SH-SY5Y (cell line): ENCODE data around the gene MAPK8IP3.

Experiments used
- GATA2 ChIP-seq: IDR thresholded peaks from 2 replicates; pipeline ENCODE4 v1.6.1; 2011; ENCODE audit warnings: mild to moderate bottlenecking, low read depth, low read length
- GATA3 ChIP-seq: IDR thresholded peaks from 2 replicates; pipeline ENCODE4 v1.6.1; 2011; ENCODE audit warnings: low read depth, mild to moderate bottlenecking, low read length, moderate library complexity

The MAPK8IP3 gene

GRCh38 chr16:1689853-1690252, 16.1 kb upstream of the MAPK8IP3 start:
- TF ChIP-seq GATA2 (no peak), GATA3 (no peak)

GRCh38 chr16:1690810-1691209, 15.2 kb upstream of the MAPK8IP3 start:
- no peak for TF ChIP-seq GATA2
- TF ChIP-seq GATA3 = no peak

- TF ChIP-seq GATA3 (no peak), GATA2 (no peak)
Measured at GRCh38 chr16:1691276-1691675, 14.7 kb upstream of the MAPK8IP3 start.

- TF ChIP-seq GATA3 (no peak), GATA2 (no peak)
Measured at GRCh38 chr16:1691956-1692355, 14.0 kb upstream of the MAPK8IP3 start.

GRCh38 chr16:1696863-1697262, 9.1 kb upstream of the MAPK8IP3 start:
- TF ChIP-seq GATA3 = no peak
- TF ChIP-seq GATA2 = no peak

GRCh38 chr16:1698680-1699079, 7.3 kb upstream of the MAPK8IP3 start:
- TF ChIP-seq GATA3 (no peak), GATA2 (no peak)

- TF ChIP-seq GATA2 = no peak
- no peak for TF ChIP-seq GATA3
Measured at GRCh38 chr16:1700246-1700645, 5.7 kb upstream of the MAPK8IP3 start.

- TF ChIP-seq GATA2 (no peak), GATA3 (no peak)
Measured at GRCh38 chr16:1701216-1701878, 4.6 kb upstream of the MAPK8IP3 start.

- no peak for TF ChIP-seq GATA3
- no peak for TF ChIP-seq GATA2
Measured at GRCh38 chr16:1706386-1707192, 594 bp downstream of the MAPK8IP3 start.

GRCh38 chr16:1707193-1707790, 1.3 kb downstream of the MAPK8IP3 start:
- TF ChIP-seq GATA2 (no peak), GATA3 (no peak)

GRCh38 chr16:1708083-1708767, 2.2 kb downstream of the MAPK8IP3 start:
- no peak for TF ChIP-seq GATA3
- TF ChIP-seq GATA2 = no peak

GRCh38 chr16:1708768-1709180, 2.8 kb downstream of the MAPK8IP3 start:
- TF ChIP-seq GATA3 (no peak), GATA2 (no peak)

- TF ChIP-seq GATA2 (no peak), GATA3 (no peak)
Measured at GRCh38 chr16:1709356-1709755, 3.4 kb downstream of the MAPK8IP3 start.
